Coronary artery (tissue), 2 donors: Measurements from ENCODE around the gene GSAP.

Experiments used
- DNase-seq: peaks from one replicate; pipeline ENCODE4 v3.0.0-alpha.2; 2017; ENCODE audit warnings: low spot score
- H3K27ac ChIP-seq, 2 donors: fragments of 200-600 bp; sonication (generic); one replicate each; pipeline ENCODE4 v1.5.1; 2016 to 2019
- H3K4me3 ChIP-seq: fragments of 200-600 bp; sonication (generic); 2 replicates; pipeline ENCODE4 v1.5.1; 2016; ENCODE audit warnings: mild to moderate bottlenecking, moderate library complexity
- TF ChIP-seq, protein P1 (sequence below): fragments of 200-600 bp; sonication (generic); IDR thresholded peaks from one replicate; pipeline ENCODE4 v1.5.1; 2019; ENCODE audit warnings: antibody characterized with exemption

Gene GSAP

DNA sequence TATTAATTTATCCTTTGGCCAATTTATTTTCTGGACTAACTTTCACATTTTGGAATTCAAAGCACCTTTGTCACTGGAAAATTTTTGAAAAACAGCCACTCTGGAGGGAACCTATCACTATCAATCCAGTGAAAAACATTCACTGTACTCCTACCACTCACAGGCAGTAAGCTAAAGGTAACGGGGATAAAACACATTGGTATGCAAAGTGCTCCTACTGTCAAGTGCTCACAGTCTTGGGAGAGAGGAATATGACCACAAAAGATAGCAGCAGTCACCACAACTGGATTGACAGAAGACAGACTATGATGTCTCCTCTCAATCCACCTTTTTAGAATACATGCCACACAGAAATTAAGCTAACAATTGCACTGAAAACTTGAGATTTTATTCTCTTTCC lies 13.3 kb downstream of the GSAP start:
- H3K4me3 ChIP-seq: no peak overlapping the region
- DNase-seq: no peak
- no peak overlapping the region for H3K27ac ChIP-seq
- TF ChIP-seq, protein P1, sequence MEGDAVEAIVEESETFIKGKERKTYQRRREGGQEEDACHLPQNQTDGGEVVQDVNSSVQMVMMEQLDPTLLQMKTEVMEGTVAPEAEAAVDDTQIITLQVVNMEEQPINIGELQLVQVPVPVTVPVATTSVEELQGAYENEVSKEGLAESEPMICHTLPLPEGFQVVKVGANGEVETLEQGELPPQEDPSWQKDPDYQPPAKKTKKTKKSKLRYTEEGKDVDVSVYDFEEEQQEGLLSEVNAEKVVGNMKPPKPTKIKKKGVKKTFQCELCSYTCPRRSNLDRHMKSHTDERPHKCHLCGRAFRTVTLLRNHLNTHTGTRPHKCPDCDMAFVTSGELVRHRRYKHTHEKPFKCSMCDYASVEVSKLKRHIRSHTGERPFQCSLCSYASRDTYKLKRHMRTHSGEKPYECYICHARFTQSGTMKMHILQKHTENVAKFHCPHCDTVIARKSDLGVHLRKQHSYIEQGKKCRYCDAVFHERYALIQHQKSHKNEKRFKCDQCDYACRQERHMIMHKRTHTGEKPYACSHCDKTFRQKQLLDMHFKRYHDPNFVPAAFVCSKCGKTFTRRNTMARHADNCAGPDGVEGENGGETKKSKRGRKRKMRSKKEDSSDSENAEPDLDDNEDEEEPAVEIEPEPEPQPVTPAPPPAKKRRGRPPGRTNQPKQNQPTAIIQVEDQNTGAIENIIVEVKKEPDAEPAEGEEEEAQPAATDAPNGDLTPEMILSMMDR: no peak

DNA sequence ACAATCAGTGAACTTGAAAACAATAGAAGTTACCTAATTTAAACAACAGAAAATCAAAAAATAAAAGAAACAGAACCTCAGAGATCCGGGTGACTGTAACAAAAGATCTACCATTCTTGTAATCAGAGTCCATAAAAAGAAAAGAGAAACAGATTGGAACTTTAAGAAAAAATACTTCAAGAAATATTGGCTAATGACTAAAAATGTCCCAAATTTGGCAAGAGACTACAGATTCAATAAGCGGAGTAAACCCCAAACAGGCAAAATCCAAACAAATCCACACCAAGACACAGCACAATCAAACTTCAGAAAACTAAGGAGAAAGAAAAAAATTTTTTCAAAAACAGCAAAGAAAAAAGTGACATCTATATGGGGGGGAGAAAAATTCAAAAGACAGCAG lies 15.1 kb downstream of the GSAP start:
- H3K4me3 ChIP-seq: no peak overlapping the region
- no peak overlapping the region for H3K27ac ChIP-seq
- TF ChIP-seq, protein P1: no peak
- DNase-seq: no peak

DNA sequence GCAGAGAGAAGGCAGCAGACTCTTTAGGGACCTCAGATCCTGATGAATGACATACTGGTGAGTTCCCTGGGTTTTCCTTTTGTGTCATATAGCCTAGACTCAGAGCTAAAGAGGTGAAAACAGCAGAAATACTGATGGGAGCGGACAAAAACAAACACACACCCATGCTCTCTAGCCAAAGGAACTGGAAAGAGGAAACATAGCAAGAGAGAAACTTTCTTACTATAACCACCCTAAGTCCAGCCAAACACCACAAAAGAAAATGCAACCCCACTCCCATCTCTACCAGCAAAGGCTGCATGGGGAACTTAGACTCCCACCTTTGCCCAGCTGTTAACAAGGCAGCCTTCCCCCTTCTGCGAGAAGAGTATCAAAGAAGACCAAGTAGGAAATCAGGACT lies 16.3 kb downstream of the GSAP start:
- TF ChIP-seq, protein P1: no peak
- no peak for DNase-seq
- Histone ChIP-seq H3K4me3 (no peak overlapping the region), H3K27ac (peak overlapping the region in 1 of 2 donors; percentile 30)

DNA sequence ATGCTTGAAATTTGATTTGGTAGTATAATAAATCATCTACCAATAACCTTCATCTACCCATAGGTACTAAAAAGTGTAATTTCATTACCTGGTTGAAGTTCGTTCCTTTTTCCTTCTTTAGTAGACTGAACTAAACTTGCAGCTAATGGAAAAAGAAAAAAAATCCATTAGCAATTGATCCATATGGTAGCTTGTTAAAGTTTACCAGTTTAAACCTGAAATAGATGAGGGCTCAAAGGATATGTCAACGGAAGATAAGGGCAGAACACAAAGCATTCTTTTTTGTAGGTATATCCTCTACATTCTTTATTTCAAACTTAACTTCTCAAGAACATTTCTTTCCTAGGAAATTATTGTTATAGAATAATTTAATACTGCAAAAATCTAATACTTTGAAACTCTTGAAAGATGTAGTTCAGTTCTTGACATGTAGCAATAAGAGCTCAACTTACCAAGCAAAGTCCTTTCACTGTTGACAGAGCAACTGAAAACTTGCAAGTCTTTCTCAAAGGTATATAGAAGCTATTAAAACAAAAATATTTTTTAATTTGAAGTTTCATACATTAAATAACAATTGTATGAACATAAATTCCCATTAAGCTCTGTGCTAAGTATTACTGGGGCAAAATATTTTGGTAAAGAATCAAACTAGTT lies 19.1 kb downstream of the GSAP start:
- DNase-seq: no peak
- no peak overlapping the region for H3K27ac ChIP-seq
- TF ChIP-seq, protein P1: no peak
- H3K4me3 ChIP-seq: no peak overlapping the region

DNA sequence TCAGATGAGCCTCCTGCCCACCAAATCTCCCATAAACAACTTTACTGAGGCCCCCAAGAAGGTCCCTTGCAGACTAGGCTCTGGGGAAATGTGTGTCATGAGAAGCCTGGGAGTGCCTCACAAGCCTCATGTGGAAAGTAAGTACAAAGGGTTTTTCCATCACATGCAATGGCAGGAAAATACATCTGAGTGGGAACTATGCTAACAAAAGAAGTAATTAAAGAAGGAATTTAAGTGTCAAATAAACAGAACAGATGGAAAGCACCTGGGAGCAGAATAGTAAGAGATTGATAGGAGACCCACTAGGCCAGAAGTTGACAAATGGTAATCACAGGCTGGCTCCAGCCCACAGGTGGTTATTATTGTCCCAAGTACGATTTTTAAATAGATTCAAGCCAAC lies 20.5 kb downstream of the GSAP start:
- DNase-seq: no peak
- no peak overlapping the region for H3K27ac ChIP-seq
- no peak overlapping the region for H3K4me3 ChIP-seq
- TF ChIP-seq, protein P1: no peak

DNA sequence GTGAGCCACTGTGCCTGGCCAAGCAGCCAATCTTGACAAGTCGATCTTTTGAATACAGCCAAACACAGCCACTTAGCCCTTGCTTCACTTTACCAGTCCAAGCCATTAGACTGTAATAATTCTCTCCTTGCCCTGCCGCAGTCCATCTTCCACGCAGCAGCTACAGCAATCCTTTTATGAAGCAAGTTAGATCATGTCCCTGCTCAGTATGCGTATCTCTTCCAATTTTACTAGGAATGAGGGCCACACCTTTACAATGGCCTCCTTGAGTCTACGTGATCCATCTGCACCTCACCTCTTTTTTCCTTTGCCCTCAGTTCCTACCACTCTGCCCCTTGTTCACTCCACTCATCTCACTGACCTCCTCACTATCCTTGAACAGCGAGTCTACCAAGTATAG lies 22.2 kb downstream of the GSAP start:
- Histone ChIP-seq H3K27ac (no peak overlapping the region), H3K4me3 (no peak overlapping the region)
- TF ChIP-seq, protein P1: no peak
- no peak for DNase-seq

DNA sequence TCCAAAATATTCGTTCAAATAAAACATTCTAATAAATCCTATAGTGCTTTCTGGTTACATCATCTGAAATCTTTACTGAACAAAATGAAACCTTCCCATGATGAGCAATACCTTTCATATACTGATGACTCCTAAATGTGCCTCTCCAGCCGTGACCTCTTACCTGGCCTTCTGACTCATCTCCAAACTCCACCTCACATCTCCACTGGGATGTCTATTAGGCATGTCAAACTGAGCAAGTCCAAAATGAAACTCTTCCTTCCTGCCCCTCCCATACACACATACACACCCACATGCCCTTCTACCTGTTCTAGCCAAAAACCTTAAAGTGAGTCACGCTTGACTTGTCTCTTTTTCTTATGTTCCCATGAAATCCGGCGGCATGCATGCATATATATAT lies 22.9 kb downstream of the GSAP start:
- TF ChIP-seq, protein P1: no peak
- DNase-seq: no peak
- Histone ChIP-seq H3K27ac (no peak overlapping the region), H3K4me3 (no peak overlapping the region)
